IPS DF 6.9 (cell line): ENCODE data around the gene TEX101.

Experiments used
- DNase-seq: peaks from one replicate; pipeline ENCODE4 v3.0.0-alpha.2; 2013; ENCODE audit warnings: low read depth, low spot score
- H3K27ac ChIP-seq: one replicate; pipeline ENCODE4 v1.5.1; 2013; ENCODE audit warnings: low read length, control low read depth
- H3K27me3 ChIP-seq: 2 replicates; pipeline ENCODE4 v1.6.1; 2013; ENCODE audit warnings: mild to moderate bottlenecking, low read length; ENCODE audit not compliant: control insufficient read depth, insufficient read depth
- H3K36me3 ChIP-seq: 2 replicates; pipeline ENCODE4 v1.6.1; 2013; ENCODE audit warnings: low read length; ENCODE audit not compliant: control insufficient read depth, insufficient read depth
- H3K4me1 ChIP-seq: 2 replicates; pipeline ENCODE4 v1.6.1; 2013; ENCODE audit warnings: low read length; ENCODE audit not compliant: control insufficient read depth, insufficient read depth
- H3K4me3 ChIP-seq: 2 replicates; pipeline ENCODE4 v1.5.1; 2013; ENCODE audit warnings: mild to moderate bottlenecking, low read length
- H3K9me3 ChIP-seq: 2 replicates; pipeline ENCODE4 v1.6.1; 2013; ENCODE audit warnings: low read length, inconsistent platforms; ENCODE audit not compliant: control insufficient read depth, insufficient read depth
- WGBS: extraction: QIAGEN DNeasy Blood & Tissue Kit; methylation state at CpG from one replicate; pipeline ENCODE4 v1.1.7; 2013; ENCODE audit warnings: mixed read lengths, missing lambda C conversion rate; ENCODE audit not compliant: insufficient read length, insufficient coverage; 5-methylcytosine and 5-hydroxymethylcytosine counted together

TEX101 gene

DNA sequence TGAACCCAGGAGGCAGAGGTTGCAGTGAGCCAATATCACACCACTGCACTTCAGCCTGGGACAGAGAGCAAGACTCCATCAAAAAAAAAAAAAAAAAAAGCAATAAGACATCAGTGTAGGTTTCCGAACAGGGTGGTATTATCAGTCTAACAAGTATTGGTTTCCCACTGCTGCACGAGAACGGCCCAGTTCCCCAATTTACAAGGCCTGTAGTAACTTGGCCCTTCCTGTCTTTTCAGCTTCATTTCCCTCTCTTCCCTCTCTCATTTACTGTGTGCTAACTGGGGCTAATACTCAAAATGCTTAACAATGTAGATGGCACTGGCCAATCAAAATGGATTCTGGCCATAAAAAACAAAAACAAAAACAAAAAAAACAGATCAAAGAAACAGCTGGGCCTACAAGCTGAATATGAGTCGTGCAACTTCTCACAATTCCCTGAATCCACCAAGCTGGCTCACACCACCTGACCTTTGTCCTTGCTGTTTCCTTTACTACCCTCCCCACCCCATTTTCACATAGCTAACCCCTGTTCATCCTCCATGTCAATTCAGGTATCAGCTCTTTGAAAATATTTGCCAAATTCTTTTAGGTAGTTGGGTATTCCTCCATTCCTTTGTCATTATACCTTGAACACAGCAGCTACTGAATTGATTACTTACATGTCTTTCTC, 2.4 kb downstream of the TEX101 start:
- Histone ChIP-seq H3K4me1 (no peaks in the 10 kb centered on the region; the same call in 1 of the 2 replicates), H3K27me3 (no peaks in the 10 kb centered on the region), H3K9me3 (no peaks in the 10 kb centered on the region), H3K4me3 (no peak overlapping the region), H3K36me3 (no peaks in the 10 kb centered on the region), H3K27ac (no peak overlapping the region)
- no peak for DNase-seq
- WGBS = no CpG with 5 or more reads among the region's 4 CpGs

DNA sequence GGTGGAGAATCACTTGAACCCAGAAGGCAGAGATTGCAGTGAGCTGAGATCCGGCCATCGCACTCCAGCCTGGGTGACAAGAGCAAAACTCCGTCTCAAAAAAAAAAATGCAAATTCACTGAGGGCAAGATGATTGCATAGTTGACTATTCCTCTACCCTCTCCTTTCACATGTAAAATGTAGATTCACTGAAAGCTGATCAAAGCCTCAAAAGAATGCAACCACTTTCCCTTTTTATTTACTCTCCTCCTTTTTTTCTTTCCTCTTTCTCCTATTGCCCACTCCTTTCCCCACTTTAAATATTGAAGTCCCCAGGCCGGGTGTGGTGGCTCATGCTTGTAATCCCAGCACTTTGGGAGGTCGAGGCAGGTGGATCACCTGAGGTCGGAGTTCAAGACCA, 6.3 kb downstream of the TEX101 start:
- Histone ChIP-seq H3K36me3 (no peaks in the 10 kb centered on the region), H3K4me3 (no peak overlapping the region), H3K4me1 (no peaks in the 10 kb centered on the region), H3K9me3 (no peaks in the 10 kb centered on the region), H3K27ac (no peak overlapping the region), H3K27me3 (no peaks in the 10 kb centered on the region)
- no peak for DNase-seq
- no CpG with 5 or more reads among the region's 6 CpGs for whole genome bisulfite sequencing

DNA sequence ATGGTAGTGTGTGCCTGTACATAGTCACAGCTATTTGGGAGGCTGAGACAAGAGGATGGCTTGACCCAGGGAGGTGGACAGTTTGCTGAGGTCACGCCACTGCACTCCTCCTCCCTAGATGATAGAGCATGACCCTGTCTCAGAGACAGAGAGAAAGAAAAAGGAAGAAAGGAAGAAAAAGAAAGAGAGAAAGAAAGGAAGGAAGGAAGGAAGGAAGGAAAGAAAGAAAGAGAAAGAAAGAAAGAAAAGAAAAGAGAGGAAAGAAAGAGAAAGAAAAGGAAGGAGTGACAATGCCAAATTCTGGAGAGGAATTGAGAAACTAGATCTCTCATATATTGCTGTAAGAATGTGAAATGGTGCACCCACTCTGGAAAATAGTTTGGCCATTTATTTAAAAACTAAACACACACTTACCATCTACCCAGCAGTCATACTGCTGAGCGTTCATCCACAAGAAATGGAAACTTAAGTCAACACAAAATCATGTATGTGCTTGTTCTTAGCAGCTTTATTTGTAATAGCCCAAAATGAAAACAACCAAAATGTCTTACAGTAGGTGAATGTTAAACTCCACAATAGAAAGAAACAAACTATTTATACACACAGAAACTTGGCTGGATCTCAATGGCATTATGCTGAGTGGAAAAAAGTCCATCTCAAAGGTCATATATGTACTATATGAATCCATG, 7.5 kb downstream of the TEX101 start:
- no CpG with 5 or more reads among the region's 2 CpGs for WGBS

DNA sequence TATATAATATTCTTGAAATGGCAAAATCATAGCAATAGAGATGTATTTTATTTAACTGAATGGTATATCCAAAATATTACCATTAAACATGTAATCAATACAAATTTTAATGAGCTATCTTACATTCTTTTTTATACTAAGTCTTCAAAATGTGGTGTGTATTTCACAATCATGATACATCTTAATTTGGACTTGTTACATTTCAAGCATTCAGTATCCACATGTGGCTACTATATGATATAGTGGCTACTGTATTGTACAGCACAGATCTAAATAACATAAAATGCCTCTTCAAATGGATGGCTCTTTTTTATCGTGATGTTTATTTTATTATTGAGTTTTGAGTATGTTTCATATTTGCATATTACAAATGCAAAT, 8.0 kb downstream of the TEX101 start:
- no peaks in the 10 kb centered on the region for H3K9me3 ChIP-seq
- H3K4me1 ChIP-seq = no peaks in the 10 kb centered on the region
- H3K36me3 ChIP-seq = no peaks in the 10 kb centered on the region
- WGBS = no CpG with 5 or more reads among the region's 1 CpG
- no peak overlapping the region for H3K27ac ChIP-seq
- no peak overlapping the region for H3K4me3 ChIP-seq
- no peak for DNase-seq
- H3K27me3 ChIP-seq = no peaks in the 10 kb centered on the region

More for the DNA sequence above, 7.5 kb downstream of the TEX101 start:
- Histone ChIP-seq H3K4me1 (no peaks in the 10 kb centered on the region), H3K36me3 (no peaks in the 10 kb centered on the region), H3K27ac (no peak overlapping the region), H3K27me3 (no peaks in the 10 kb centered on the region), H3K9me3 (no peaks in the 10 kb centered on the region), H3K4me3 (no peak overlapping the region)
- no peak for DNase-seq

GRCh38 chr19:43423779-43424178, 9.1 kb downstream of the TEX101 start:
- Histone ChIP-seq H3K4me3 (no peak overlapping the region), H3K9me3 (no peaks in the 10 kb centered on the region), H3K27me3 (no peaks in the 10 kb centered on the region), H3K36me3 (no peaks in the 10 kb centered on the region), H3K4me1 (no peaks in the 10 kb centered on the region), H3K27ac (no peak overlapping the region)
- WGBS = no CpG with 5 or more reads among the region's 5 CpGs
- no peak for DNase-seq

DNA sequence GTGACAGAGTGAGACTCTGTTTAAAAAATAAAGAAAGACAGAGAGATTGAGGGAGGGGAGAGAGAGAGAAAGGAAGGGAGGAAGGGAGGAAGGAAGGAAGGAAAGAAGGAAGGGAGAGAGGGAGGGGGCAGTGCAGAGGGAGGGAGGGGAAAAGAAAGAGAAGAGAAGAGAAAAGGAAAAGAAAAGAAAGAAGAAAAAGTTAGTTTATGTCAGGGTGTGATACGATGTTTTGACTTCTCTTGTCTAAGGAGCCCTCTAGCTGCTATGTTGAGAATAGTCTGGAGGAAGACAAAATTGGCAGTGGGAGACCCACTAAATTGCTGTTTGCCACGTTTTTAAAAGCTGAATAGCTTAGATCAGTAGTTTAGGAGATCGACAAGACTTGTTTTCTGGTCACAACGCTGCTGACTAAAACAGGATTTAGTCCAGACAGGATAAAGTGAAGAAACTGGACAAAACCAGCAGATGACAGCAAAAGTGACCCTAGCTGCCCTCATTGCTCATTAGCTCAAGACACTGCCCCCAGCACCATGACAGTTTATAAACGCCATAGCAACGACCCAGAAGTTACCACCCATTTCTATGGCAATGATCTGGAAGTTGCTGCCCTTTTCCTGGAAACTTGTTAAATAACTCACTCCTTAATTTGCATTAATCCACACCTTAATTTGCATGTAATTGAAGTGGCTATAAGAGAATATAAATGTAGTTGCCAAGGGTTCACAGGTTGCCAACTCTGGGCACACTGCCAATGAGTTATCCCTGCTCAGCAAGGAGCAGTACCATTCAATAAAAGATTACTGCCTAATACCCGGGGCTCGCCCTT, 11.1 kb downstream of the TEX101 start:
- Histone ChIP-seq H3K4me3 (no peak overlapping the region), H3K36me3 (no peaks in the 10 kb centered on the region), H3K27me3 (no peaks in the 10 kb centered on the region), H3K9me3 (no peaks in the 10 kb centered on the region), H3K4me1 (no peaks in the 10 kb centered on the region), H3K27ac (no peak overlapping the region)
- WGBS = no CpG with 5 or more reads among the region's 8 CpGs
- no peak for DNase-seq

- no peaks in the 10 kb centered on the region for H3K36me3 ChIP-seq
- H3K27ac ChIP-seq = no peak overlapping the region
- no CpG with 5 or more reads among the region's 7 CpGs for WGBS
- no peaks in the 10 kb centered on the region for H3K4me1 ChIP-seq
- no peaks in the 10 kb centered on the region for H3K27me3 ChIP-seq
- no peaks in the 10 kb centered on the region for H3K9me3 ChIP-seq
- no peak overlapping the region for H3K4me3 ChIP-seq
- DNase-seq = no peak
Observed at GRCh38 chr19:43429395-43429794, 14.7 kb downstream of the TEX101 start.

GRCh38 chr19:43430142-43430710, 15.5 kb downstream of the TEX101 start:
- no peak for DNase-seq
- Histone ChIP-seq H3K4me1 (no peaks in the 10 kb centered on the region), H3K9me3 (no peaks in the 10 kb centered on the region), H3K27me3 (no peaks in the 10 kb centered on the region), H3K4me3 (no peak overlapping the region), H3K27ac (no peak overlapping the region), H3K36me3 (no peaks in the 10 kb centered on the region)
- WGBS = no CpG with 5 or more reads among the region's 6 CpGs

GRCh38 chr19:43430976-43431375, 16.3 kb downstream of the TEX101 start:
- WGBS = no CpG with 5 or more reads among the region's 9 CpGs
- Histone ChIP-seq H3K4me3 (no peak overlapping the region), H3K4me1 (no peaks in the 10 kb centered on the region), H3K27ac (no peak overlapping the region), H3K9me3 (no peaks in the 10 kb centered on the region), H3K27me3 (no peaks in the 10 kb centered on the region), H3K36me3 (no peaks in the 10 kb centered on the region)
- DNase-seq = no peak

GRCh38 chr19:43433358-43433673, 18.6 kb downstream of the TEX101 start:
- H3K36me3 ChIP-seq = no peaks in the 10 kb centered on the region
- no peaks in the 10 kb centered on the region for H3K4me1 ChIP-seq
- H3K27me3 ChIP-seq = no peaks in the 10 kb centered on the region
- no peak overlapping the region for H3K4me3 ChIP-seq
- H3K27ac ChIP-seq = no peak overlapping the region
- no peaks in the 10 kb centered on the region for H3K9me3 ChIP-seq
- no CpG with 5 or more reads among the region's 2 CpGs for WGBS
- no peak for DNase-seq
